ENCODE data around the gene MYLK. TPM values are rescaled to one million over a fixed set of nuclear protein-coding genes. Genes with fewer than 3 reads are reported as not detected.
A peak's percentile ranks its signal among the peaks of the same experiment; 100 is the strongest.

Gene MYLK
- total and polyA plus RNA-seq, 9 of the 15 experiments (the other 6 are each of a cell fraction or from before 2014, with no cell fraction given) = 0.11 to 0.53 (median 0.18) TPM; not detected in 2

GRCh38 chr3:123919353-123919752, 35.2 kb upstream of the MYLK start:
- POLR2A ChIA-PET = no interaction called here
- 100% methylated on average over 2 of the region's 3 CpGs for WGBS (ENCODE audit: insufficient coverage, low coverage, missing lambda C conversion rate)
- ATAC-seq (no peak), FAIRE-seq (no peak), DNase-seq (ENCODE audit: extremely low read depth in 1 of 4, low spot score in 3 of 4) (no peak)
- CTCF ChIA-PET (ENCODE audit: low intra/inter-chr PET ratio) = no interaction called here
- BruUV-seq (replicated peaks) = no TSS peak
- intact Hi-C loops (cut with micrococcal nuclease) = no loop called here
- Histone ChIP-seq H3K27me3 (ENCODE audit: control insufficient read depth in 2 of 2, insufficient read depth in 2 of 2, low read length in 2 of 2) (no peaks in the 10 kb centered on the region), H3K27ac (ENCODE audit: extremely low read depth, low read depth, low read length) (no peak overlapping the region), H3K79me2 (ENCODE audit: control insufficient read depth, insufficient read depth, low read length) (no peaks in the 10 kb centered on the region), H3K4me1 (replicated peaks in 1 of 2; ENCODE audit: control insufficient read depth in 2 of 2, insufficient read depth in 2 of 2, low read length in 2 of 2) (no peaks in the 10 kb centered on the region), H3K4me3 (no peak overlapping the region), H3K9ac (ENCODE audit: insufficient read depth in 1 of 2, low read depth in 2 of 2, low read length in 2 of 2) (no peak overlapping the region), H4K20me1 (replicated peaks; ENCODE audit: control insufficient read depth, insufficient read depth, low read length) (no peaks in the 10 kb centered on the region), H2AFZ (ENCODE audit: low read depth, low read length) (no peak overlapping the region), H3K4me2 (ENCODE audit: insufficient read depth, low read length) (no peak overlapping the region), H3K9me1 (ENCODE audit: control insufficient read depth, insufficient read depth, low read length) (no peaks in the 10 kb centered on the region), H3K9me3 (replicated peaks; ENCODE audit: control insufficient read depth, insufficient read depth, low read depth, low read length) (no peaks in the 10 kb centered on the region), H3K36me3 (ENCODE audit: control insufficient read depth, insufficient read depth, low read length) (peaks cover 27% of the 10 kb centered on the region; the same call in 1 of the 3 replicates)
- in situ Hi-C loops (cut with MboI) = no loop called here
- TF ChIP-seq SUPT5H (IDR thresholded peaks at IDR 0.05) (no peak), ASH1L (IDR thresholded peaks at IDR 0.05; ENCODE audit: borderline replicate concordance, low read depth, partially characterized antibody) (no peak)

GRCh38 chr3:123914829-123915228, 30.7 kb upstream of the MYLK start:
- Histone ChIP-seq H4K20me1 (replicated peaks; ENCODE audit: control insufficient read depth, insufficient read depth, low read length) (no peaks in the 10 kb centered on the region), H3K9me3 (replicated peaks; ENCODE audit: control insufficient read depth, insufficient read depth, low read depth, low read length) (no peaks in the 10 kb centered on the region), H3K36me3 (ENCODE audit: control insufficient read depth, insufficient read depth, low read length) (peaks cover 17% of the 10 kb centered on the region; the same call in 1 of the 3 replicates), H3K9ac (ENCODE audit: insufficient read depth in 1 of 2, low read depth in 2 of 2, low read length in 2 of 2) (no peak overlapping the region), H3K4me2 (ENCODE audit: insufficient read depth, low read length) (no peak overlapping the region), H3K4me3 (no peak overlapping the region), H3K27ac (ENCODE audit: extremely low read depth, low read depth, low read length) (no peak overlapping the region), H2AFZ (ENCODE audit: low read depth, low read length) (no peak overlapping the region), H3K27me3 (ENCODE audit: control insufficient read depth in 2 of 2, insufficient read depth in 2 of 2, low read length in 2 of 2) (no peaks in the 10 kb centered on the region), H3K9me1 (ENCODE audit: control insufficient read depth, insufficient read depth, low read length) (no peaks in the 10 kb centered on the region), H3K4me1 (replicated peaks in 1 of 2; ENCODE audit: control insufficient read depth in 2 of 2, insufficient read depth in 2 of 2, low read length in 2 of 2) (no peaks in the 10 kb centered on the region), H3K79me2 (ENCODE audit: control insufficient read depth, insufficient read depth, low read length) (no peaks in the 10 kb centered on the region)
- CTCF ChIA-PET (ENCODE audit: low intra/inter-chr PET ratio) = no interaction called here
- TF ChIP-seq FIP1L1 (IDR thresholded peaks at IDR 0.05; ENCODE audit: low read depth, low read length, poor library complexity, severe bottlenecking) (no peak), RFX1 (IDR thresholded peaks at IDR 0.05) (peak; percentile 43), MITF (IDR thresholded peaks at IDR 0.05) (no peak), ZNF551 (CRISPR knock-in tag; IDR thresholded peaks at IDR 0.05) (no peak), ESRRB (CRISPR knock-in tag; IDR thresholded peaks at IDR 0.05; ENCODE audit: borderline replicate concordance) (no peak), KAT8 (IDR thresholded peaks at IDR 0.05; ENCODE audit: low read depth) (no peak)
- FAIRE-seq (no peak), ATAC-seq (no peak), DNase-seq (ENCODE audit: extremely low read depth in 1 of 4, low spot score in 3 of 4) (no peak)
- intact Hi-C loops (cut with micrococcal nuclease) = no loop called here
- in situ Hi-C loops (cut with MboI) = no loop called here
- no TSS peak for BruUV-seq (replicated peaks)
- WGBS (ENCODE audit: insufficient coverage, low coverage, missing lambda C conversion rate) = 67% methylated on average over 4 of the region's 5 CpGs
- POLR2A ChIA-PET = no interaction called here

Measured in K562 (cell line).